H1 (cell line): ENCODE measurements around the gene PSMA5. TPM values are rescaled to one million over a fixed set of nuclear protein-coding genes. Genes with fewer than 3 reads are reported as not detected.

ENCODE experiments used
- CTCF ChIA-PET: fragments of 300-600 bp; sonication (Branson Sonifier 250); formaldehyde crosslinking; loops from one replicate; lab custom pipeline; 2021; ENCODE audit not compliant: partially characterized antibody; lab: Charles Lee
- POLR2A ChIA-PET: fragments of 300-600 bp; sonication (Branson Sonifier 250); formaldehyde crosslinking; loops from one replicate; lab custom pipeline; 2021; ENCODE audit warnings: inconsistent platforms; ENCODE audit not compliant: partially characterized antibody; lab: Charles Lee
- DNase-seq, 2 experiments: peaks; one replicate each; pipeline versions ENCODE4 v3.0.0 to v3.0.0-alpha.2; 2010 to 2022; ENCODE audit warnings: low spot score in 2 of 2, low read depth in 1 of 2, mixed read lengths in 1 of 2
- FAIRE-seq: peaks from 2 replicates; lab custom pipeline; 2011; peaks lifted over from hg19 to GRCh38; lab: Jason Lieb, UNC
- H2AFZ ChIP-seq: 2 replicates; pipeline ENCODE4 v1.8.1; 2012; ENCODE audit warnings: low read length, inconsistent platforms
- H2AK5ac ChIP-seq: 2 replicates; pipeline ENCODE4 v1.6.1; 2013; ENCODE audit warnings: low read depth, low read length
- H2BK120ac ChIP-seq: replicated peaks from 2 replicates; pipeline ENCODE3; 2013; ENCODE audit warnings: low read depth, low read length, inconsistent platforms
- H2BK12ac ChIP-seq: 2 replicates; pipeline ENCODE4 v1.6.1; 2013; ENCODE audit warnings: low read depth, low read length
- H2BK15ac ChIP-seq: 2 replicates; pipeline ENCODE4 v1.6.1; 2013; ENCODE audit warnings: low read length
- H2BK20ac ChIP-seq: 2 replicates; pipeline ENCODE4 v1.6.1; 2013; ENCODE audit warnings: low read length
- H2BK5ac ChIP-seq: 2 replicates; pipeline ENCODE4 v1.6.1; 2013; ENCODE audit warnings: low read depth, low read length
- H3K14ac ChIP-seq: 2 replicates; pipeline ENCODE4 v1.6.1; 2013; ENCODE audit warnings: inconsistent platforms; ENCODE audit not compliant: insufficient read length
- H3K18ac ChIP-seq: 2 replicates; pipeline ENCODE4 v1.6.1; 2013; ENCODE audit warnings: low read length; ENCODE audit errors: extremely low read depth
- H3K23ac ChIP-seq: 2 replicates; pipeline ENCODE4 v1.6.1; 2013; ENCODE audit warnings: inconsistent platforms; ENCODE audit not compliant: insufficient read length
- H3K23me2 ChIP-seq: 2 replicates; pipeline ENCODE4 v1.6.1; 2013; ENCODE audit warnings: low read depth, low read length
- H3K27ac ChIP-seq: 2 replicates; pipeline ENCODE4 v1.6.1; 2011; ENCODE audit warnings: low read depth, low read length, inconsistent platforms
- H3K27me3 ChIP-seq, 4 experiments: replicated peaks in 1 of 4; 1 replicate in 1 of 4; 2 replicates in 3 of 4; pipeline versions ENCODE4 v1.6.1 to v1.8.1; 2011 to 2013; ENCODE audit warnings: low read length in 3 of 4, mild to moderate bottlenecking in 3 of 4, inconsistent platforms in 2 of 4, mixed read lengths in 2 of 4, moderate library complexity in 1 of 4; ENCODE audit not compliant: control insufficient read depth in 3 of 4, insufficient read depth in 3 of 4; ENCODE audit errors: extremely low read depth in 1 of 4
- H3K36me3 ChIP-seq, 4 experiments: 2 replicates each; pipeline versions ENCODE4 v1.6.1 to v1.8.1; 2011 to 2013; ENCODE audit warnings: mild to moderate bottlenecking in 4 of 4, low read length in 3 of 4, moderate library complexity in 2 of 4, control low read depth in 1 of 4, inconsistent platforms in 1 of 4; ENCODE audit not compliant: insufficient read depth in 4 of 4, control insufficient read depth in 2 of 4
- H3K4ac ChIP-seq: replicated peaks from 2 replicates; pipeline ENCODE3; 2013; ENCODE audit warnings: low read length, low read depth, mixed read lengths, inconsistent platforms; ENCODE audit not compliant: insufficient read length
- H3K4me1 ChIP-seq, 4 experiments: replicated peaks in 1 of 4; 1 replicate in 1 of 4; 2 replicates in 3 of 4; pipeline versions ENCODE4 v1.6.1 to v1.8.1; 2011 to 2013; ENCODE audit warnings: low read length in 3 of 4, inconsistent platforms in 2 of 4, mixed read lengths in 1 of 4; ENCODE audit not compliant: insufficient read depth in 4 of 4, control insufficient read depth in 3 of 4
- H3K4me2 ChIP-seq, 2 experiments: 2 replicates each; pipeline versions ENCODE4 v1.6.1 to v1.8.1; 2011 to 2013; ENCODE audit warnings: low read depth in 2 of 2, low read length in 2 of 2, control low read depth in 1 of 2, inconsistent platforms in 1 of 2, mild to moderate bottlenecking in 1 of 2; ENCODE audit not compliant: insufficient read depth in 1 of 2
- H3K4me3 ChIP-seq, 4 experiments: fragments of 200-600, 300-600 bp in 1 of 4; sonication (generic), shearing (Covaris generic), sonication (Bioruptor Twin) in 1 of 4; 2 replicates each; pipeline versions ENCODE4 v1.5.1 to v1.8.1; 2011 to 2016; ENCODE audit warnings: low read length in 4 of 4, low read depth in 3 of 4, control low read depth in 2 of 4, inconsistent platforms in 2 of 4, mild to moderate bottlenecking in 2 of 4, mixed read lengths in 1 of 4, moderate library complexity in 1 of 4; ENCODE audit not compliant: insufficient read depth in 2 of 4; ENCODE audit errors: extremely low read depth in 1 of 4
- H3K56ac ChIP-seq: replicated peaks from 2 replicates; pipeline ENCODE3; 2013; ENCODE audit warnings: low read depth, mild to moderate bottlenecking, mixed read lengths, low read length, inconsistent platforms; ENCODE audit not compliant: insufficient read length
- H3K79me1 ChIP-seq: 2 replicates; pipeline ENCODE4 v1.6.1; 2013; ENCODE audit warnings: low read depth, low read length, control low read depth
- H3K79me2 ChIP-seq, 2 experiments: 2 replicates each; pipeline versions ENCODE4 v1.6.1 to v1.8.1; 2012 to 2013; ENCODE audit warnings: low read length in 2 of 2, mild to moderate bottlenecking in 2 of 2, inconsistent platforms in 1 of 2; ENCODE audit not compliant: insufficient read depth in 2 of 2, control insufficient read depth in 1 of 2
- H3K9ac ChIP-seq, 4 experiments: replicated peaks in 1 of 4; 1 replicate in 1 of 4; 2 replicates in 3 of 4; pipeline versions ENCODE4 v1.6.1 to v1.8.1; 2011 to 2013; ENCODE audit warnings: low read depth in 3 of 4, low read length in 3 of 4, control low read depth in 2 of 4, mild to moderate bottlenecking in 2 of 4, moderate library complexity in 2 of 4, inconsistent platforms in 1 of 4; ENCODE audit errors: extremely low read depth in 1 of 4
- H3K9me3 ChIP-seq, 2 experiments: 2 replicates each; pipeline versions ENCODE4 v1.6.1 to v1.8.1; 2012 to 2013; ENCODE audit warnings: mild to moderate bottlenecking in 2 of 2, moderate library complexity in 2 of 2, control low read depth in 1 of 2, inconsistent platforms in 1 of 2, low read depth in 1 of 2, low read length in 1 of 2, mixed read lengths in 1 of 2; ENCODE audit not compliant: insufficient read depth in 2 of 2
- H4K20me1 ChIP-seq, 2 experiments: replicated peaks in 1 of 2; 2 replicates each; pipeline versions ENCODE3 to v1.8.1; 2011 to 2013; ENCODE audit warnings: inconsistent platforms in 2 of 2, low read length in 2 of 2, mild to moderate bottlenecking in 1 of 2; ENCODE audit not compliant: insufficient read depth in 2 of 2, control insufficient read depth in 1 of 2
- H4K5ac ChIP-seq: 2 replicates; pipeline ENCODE4 v1.6.1; 2013; ENCODE audit warnings: low read length, low read depth, mixed read lengths, inconsistent platforms; ENCODE audit not compliant: insufficient read length
- H4K8ac ChIP-seq: 2 replicates; pipeline ENCODE4 v1.8.0; 2013; ENCODE audit warnings: mild to moderate bottlenecking, moderate library complexity, low read length, inconsistent platforms; ENCODE audit not compliant: insufficient read depth; ENCODE audit errors: extremely low read depth
- H4K91ac ChIP-seq: replicated peaks from 2 replicates; pipeline ENCODE3; 2013; ENCODE audit warnings: low read length, mixed read lengths, inconsistent platforms; ENCODE audit not compliant: insufficient read length
- BRCA1 ChIP-seq: IDR thresholded peaks from 2 replicates; pipeline ENCODE4 v1.6.1; 2012; ENCODE audit warnings: low read depth, low read length, improper control_type of control experiment
- HDAC6 ChIP-seq: IDR thresholded peaks from one replicate; pipeline ENCODE4 v1.7.1; 2012; ENCODE audit warnings: low read depth, mild to moderate bottlenecking, inconsistent platforms, low read length, moderate library complexity
- SIX5 ChIP-seq: IDR thresholded peaks from 2 replicates; pipeline ENCODE4 v1.6.1; 2011; ENCODE audit warnings: mild to moderate bottlenecking, low read depth, low read length
- WGBS, 2 experiments: shearing (Covaris generic) in 1 of 2; methylation state at CpG; one replicate each; pipeline versions ENCODE4 v1.1.6 to v1.1.7; 2013 to 2015; ENCODE audit warnings: low lambda C conversion rate in 2 of 2, mixed read lengths in 2 of 2, inconsistent platforms in 1 of 2, low coverage in 1 of 2, missing lambda C conversion rate in 1 of 2; ENCODE audit not compliant: insufficient replicate concordance in 2 of 2, insufficient coverage in 1 of 2, insufficient read length in 1 of 2; ENCODE audit errors: extremely low coverage in 1 of 2, missing lambda C conversion rate in 1 of 2; 5-methylcytosine and 5-hydroxymethylcytosine counted together
- polyA plus RNA-seq, 7 experiments: library from polyadenylated mRNA; depleted of rRNA in 3 of 7; stranded (reverse) in 5 of 7; unstranded in 2 of 7; fragments of >200 nt in 5 of 7; fragments of 200-250 nt in 2 of 7; gene quantifications; 1 replicate in 5 of 7; 2 replicates in 1 of 7; 4 replicates in 1 of 7; pipeline versions ENCODE4 v1.2.1 to v1.2.3, GENCODE V29; 2011 to 2013; ENCODE audit warnings: missing spikeins in 2 of 7, mixed read lengths in 2 of 7
- total RNA-seq: library from RNA; stranded (reverse); fragmentation: NEBNext Ultra II Directional; extraction: Animal tissue kit (Norgen Biotek cat#: 25700); gene quantifications from 2 replicates; pipeline ENCODE4 v1.2.1, GENCODE V29; 2021
- TF ChIP-seq, protein P1 (sequence below): IDR thresholded peaks from 2 replicates; pipeline ENCODE4 v1.6.1; 2012; ENCODE audit warnings: inconsistent platforms
- TF ChIP-seq, protein P2 (sequence below): IDR thresholded peaks from 2 replicates; pipeline ENCODE4 v1.6.1; 2012; ENCODE audit warnings: inconsistent platforms

The PSMA5 gene
- total and polyA plus RNA-seq, 2 of the 8 experiments (the other 6 are each of a cell fraction or from before 2014, with no cell fraction given): 140 to 166 TPM

DNA sequence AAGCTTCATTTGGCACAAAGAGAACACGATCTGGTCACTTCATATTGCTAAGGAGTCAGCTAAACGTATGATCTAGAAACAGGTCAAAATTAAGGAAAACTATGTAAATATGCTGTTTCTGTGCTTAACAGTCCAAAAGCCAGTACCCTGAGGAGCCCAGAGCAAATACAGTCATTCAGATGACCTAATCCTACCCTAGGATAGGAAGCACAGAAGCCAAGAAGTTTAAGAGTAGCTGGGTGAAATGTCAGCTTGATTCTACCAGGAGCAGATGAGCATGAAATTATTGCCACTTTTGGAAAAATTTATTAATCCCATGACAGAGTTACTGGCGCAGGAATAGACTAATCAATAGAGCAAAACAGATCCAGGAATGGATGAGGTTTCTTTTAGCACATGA is 46.8 kb downstream of the PSMA5 start:
- TF ChIP-seq HDAC6 (no peak), BRCA1 (no peak), SIX5 (no peak)
- TF ChIP-seq, protein P1, sequence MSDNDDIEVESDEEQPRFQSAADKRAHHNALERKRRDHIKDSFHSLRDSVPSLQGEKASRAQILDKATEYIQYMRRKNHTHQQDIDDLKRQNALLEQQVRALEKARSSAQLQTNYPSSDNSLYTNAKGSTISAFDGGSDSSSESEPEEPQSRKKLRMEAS: no peak
- TF ChIP-seq, protein P2, sequence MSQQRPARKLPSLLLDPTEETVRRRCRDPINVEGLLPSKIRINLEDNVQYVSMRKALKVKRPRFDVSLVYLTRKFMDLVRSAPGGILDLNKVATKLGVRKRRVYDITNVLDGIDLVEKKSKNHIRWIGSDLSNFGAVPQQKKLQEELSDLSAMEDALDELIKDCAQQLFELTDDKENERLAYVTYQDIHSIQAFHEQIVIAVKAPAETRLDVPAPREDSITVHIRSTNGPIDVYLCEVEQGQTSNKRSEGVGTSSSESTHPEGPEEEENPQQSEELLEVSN: no peak
- Histone ChIP-seq H3K4me3 (no peak overlapping the region), H2BK20ac (no peak overlapping the region), H2AK5ac (no peak overlapping the region), H3K4me2 (no peak overlapping the region), H4K8ac (no peak overlapping the region), H4K20me1 (peaks cover 0 to 8% of the 10 kb centered on the region in 2 experiments), H3K36me3 (no peaks in the 10 kb centered on the region), H3K79me1 (peaks cover 3% of the 10 kb centered on the region; the same call in 1 of the 2 replicates), H4K5ac (no peak overlapping the region), H2BK5ac (no peak overlapping the region), H3K9ac (no peak overlapping the region), H3K27me3 (no peaks in the 10 kb centered on the region), H2BK15ac (no peak overlapping the region), H3K56ac (no peak overlapping the region), H2AFZ (no peak overlapping the region), H2BK120ac (no peak overlapping the region), H3K4ac (no peak overlapping the region), H3K23ac (no peak overlapping the region), H3K79me2 (peaks cover 3 to 83% of the 10 kb centered on the region in 2 experiments; a peak in 3 of 4 replicates), H3K27ac (no peak overlapping the region), H3K14ac (no peak overlapping the region), H3K9me3 (no peaks in the 10 kb centered on the region), H3K23me2 (no peaks in the 10 kb centered on the region; the same call in 1 of the 2 replicates), H2BK12ac (no peak overlapping the region), H3K18ac (no peak overlapping the region), H3K4me1 (peaks cover 0 to 14% (median 3%) of the 10 kb centered on the region in 4 experiments; a peak in 3 of 7 replicates), H4K91ac (no peak overlapping the region)
- ChIA-PET POLR2A (interaction anchor here (1.2 to 1.7 kb wide), 2 partner anchors 10 to 19 kb away, joined by 5 to 6 read pairs; no protein-coding TSS in a partner anchor), CTCF (interaction anchor here (0.5 to 3.7 kb wide), 5 partner anchors 13 to 220 kb away, joined by 3 to 26 read pairs (median 4); partner anchors contain the start of gene SORT1)
- DNase-seq (no peak), FAIRE-seq (no peak)
- 88% methylated on average over 3 of the region's 3 CpGs; no CpG with 5 or more reads in 1 of the 2 experiments for WGBS, 2 experiments
